ENCODE results near the gene LIPN.
"Not testable (repeated sequence)": the region's sequence is repeated elsewhere in the genome, so short reads cannot be mapped to it uniquely, and the experiment has no call there.

Gene LIPN

DNA sequence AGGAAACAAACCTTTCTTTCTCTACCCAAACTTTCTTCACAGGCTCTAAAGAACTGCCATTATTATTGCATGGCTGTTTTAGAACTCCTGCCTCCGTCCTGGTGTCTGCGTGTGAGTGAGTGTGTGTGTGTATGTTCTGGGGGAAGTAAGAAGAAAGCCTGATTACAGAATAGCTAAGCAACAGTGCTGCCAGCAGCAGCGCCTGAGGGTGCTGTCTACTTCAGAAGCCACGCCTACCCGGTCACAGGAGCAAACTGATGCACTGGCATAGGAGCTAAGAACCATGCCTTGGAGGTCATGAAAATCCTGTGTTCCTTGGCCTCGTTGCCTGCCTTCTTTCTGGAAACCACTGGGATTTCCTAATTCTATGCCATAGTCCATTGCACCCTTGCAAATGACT lies 28.5 kb upstream of the LIPN start:
- TF ChIP-seq, protein P1, sequence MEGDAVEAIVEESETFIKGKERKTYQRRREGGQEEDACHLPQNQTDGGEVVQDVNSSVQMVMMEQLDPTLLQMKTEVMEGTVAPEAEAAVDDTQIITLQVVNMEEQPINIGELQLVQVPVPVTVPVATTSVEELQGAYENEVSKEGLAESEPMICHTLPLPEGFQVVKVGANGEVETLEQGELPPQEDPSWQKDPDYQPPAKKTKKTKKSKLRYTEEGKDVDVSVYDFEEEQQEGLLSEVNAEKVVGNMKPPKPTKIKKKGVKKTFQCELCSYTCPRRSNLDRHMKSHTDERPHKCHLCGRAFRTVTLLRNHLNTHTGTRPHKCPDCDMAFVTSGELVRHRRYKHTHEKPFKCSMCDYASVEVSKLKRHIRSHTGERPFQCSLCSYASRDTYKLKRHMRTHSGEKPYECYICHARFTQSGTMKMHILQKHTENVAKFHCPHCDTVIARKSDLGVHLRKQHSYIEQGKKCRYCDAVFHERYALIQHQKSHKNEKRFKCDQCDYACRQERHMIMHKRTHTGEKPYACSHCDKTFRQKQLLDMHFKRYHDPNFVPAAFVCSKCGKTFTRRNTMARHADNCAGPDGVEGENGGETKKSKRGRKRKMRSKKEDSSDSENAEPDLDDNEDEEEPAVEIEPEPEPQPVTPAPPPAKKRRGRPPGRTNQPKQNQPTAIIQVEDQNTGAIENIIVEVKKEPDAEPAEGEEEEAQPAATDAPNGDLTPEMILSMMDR (conservative IDR thresholded peaks at IDR 0.05; ENCODE audit: low read depth, low read length), result no peak
- no peak overlapping the region for H3K4me3 ChIP-seq (ENCODE audit: low read depth, low read length)
- peak; percentile 18 for DNase-seq (ENCODE audit: low read depth)

DNA sequence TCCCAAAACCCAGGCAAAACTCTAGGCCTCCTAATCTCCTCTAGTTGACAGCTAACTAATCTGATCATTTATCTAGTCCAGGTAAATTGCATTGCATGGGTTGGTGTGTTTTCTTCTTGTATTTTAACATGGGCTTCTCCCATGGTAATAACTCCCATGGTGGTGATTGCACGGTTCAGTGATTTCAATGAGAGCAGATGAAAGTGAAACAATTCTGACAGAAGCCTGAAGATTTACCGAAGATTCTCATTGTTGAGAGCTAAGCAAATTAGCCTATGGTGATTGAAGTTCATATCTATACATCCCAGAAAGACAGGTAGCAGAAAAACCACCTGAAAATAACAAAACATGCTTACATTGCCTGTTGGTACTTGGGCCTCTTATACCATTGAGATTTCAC lies 26.6 kb upstream of the LIPN start:
- no peak overlapping the region for H3K4me3 ChIP-seq (ENCODE audit: low read depth, low read length)
- TF ChIP-seq, protein P1 (conservative IDR thresholded peaks at IDR 0.05; ENCODE audit: low read depth, low read length), result no peak
- no peak for DNase-seq (ENCODE audit: low read depth)

DNA sequence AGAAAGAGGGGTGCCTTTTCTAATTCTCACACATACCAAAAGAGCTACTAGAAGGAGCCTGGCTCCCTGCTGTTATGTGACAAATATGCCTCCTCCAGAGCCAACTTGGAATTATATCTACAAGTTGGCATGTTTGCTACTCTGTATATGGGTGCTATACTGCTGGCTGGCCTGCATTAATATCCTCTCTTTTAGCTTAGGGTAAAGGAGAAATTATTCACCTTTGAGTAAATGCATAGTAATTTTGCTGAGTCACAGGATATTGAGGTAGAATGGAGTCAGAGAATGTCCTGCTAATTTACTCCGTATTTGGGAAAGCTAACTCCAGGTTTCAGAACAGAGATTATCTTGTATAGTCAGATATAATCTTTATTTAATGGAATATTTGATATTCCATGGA lies 24.2 kb upstream of the LIPN start:
- TF ChIP-seq, protein P1 (conservative IDR thresholded peaks at IDR 0.05; ENCODE audit: low read depth, low read length), result no peak
- DNase-seq (ENCODE audit: low read depth), result peak; percentile 10
- no peak overlapping the region for H3K4me3 ChIP-seq (ENCODE audit: low read depth, low read length)

DNA sequence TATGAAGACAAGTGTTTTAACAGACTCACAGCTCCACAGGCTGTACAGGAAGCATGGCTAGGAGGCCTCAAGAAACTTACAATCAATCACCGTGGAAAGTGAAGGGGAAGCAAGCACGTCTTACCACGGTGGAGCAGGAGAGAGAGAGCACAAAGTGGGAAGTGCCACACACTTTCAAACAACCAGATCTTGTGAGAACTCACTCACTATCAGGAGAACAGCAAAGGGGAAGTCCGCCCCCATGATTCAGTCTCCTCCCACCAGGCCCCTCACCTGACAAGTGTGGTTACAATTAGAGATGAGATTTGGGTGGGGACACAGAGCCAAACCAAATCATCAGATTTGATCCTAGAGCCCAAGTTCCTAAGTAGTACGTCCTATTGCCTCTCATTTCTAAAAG lies 17.9 kb upstream of the LIPN start:
- not testable (repeated sequence) for H3K4me3 ChIP-seq (ENCODE audit: low read depth, low read length); DNase-seq (ENCODE audit: low read depth)

DNA sequence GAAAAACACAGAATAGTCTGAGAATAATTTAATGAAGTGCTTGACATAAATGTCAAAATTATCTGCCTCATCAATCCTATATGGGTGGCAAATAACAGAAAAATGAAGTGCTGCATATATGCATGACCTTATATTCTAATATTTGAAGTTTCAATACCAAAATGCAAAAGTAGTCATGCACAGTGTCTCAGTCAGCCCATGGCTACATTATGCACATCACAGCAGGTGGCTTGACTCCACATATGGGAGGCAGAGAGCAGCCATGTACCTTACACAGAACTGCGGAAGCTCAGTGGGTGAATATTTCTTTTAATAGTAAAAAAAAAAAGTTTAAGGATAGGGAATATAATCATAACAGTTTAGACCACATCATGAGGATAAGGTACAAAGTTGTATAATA lies 17.4 kb upstream of the LIPN start:
- H3K4me3 ChIP-seq (ENCODE audit: low read depth, low read length), result no peak overlapping the region
- TF ChIP-seq, protein P1 (conservative IDR thresholded peaks at IDR 0.05; ENCODE audit: low read depth, low read length), result no peak
- no peak for DNase-seq (ENCODE audit: low read depth)

DNA sequence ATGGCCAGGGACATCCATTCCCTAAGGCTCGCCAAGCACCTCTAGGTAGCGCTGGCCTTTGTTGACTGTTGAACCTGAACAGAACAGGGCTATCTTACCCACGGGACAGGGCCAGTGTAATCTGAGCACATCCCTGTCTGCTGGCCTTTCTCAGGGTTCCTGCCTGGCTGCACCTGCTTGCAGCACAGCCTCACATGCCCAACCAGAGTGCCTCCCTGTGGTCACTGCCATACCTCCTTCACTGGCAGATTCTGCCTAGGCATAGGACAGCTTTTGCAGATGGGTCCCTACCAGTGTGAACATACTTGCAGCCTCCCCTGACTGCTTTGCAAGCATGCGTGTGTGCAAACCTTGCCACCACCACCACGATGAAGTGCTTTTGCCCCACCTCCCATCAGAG lies 15.8 kb upstream of the LIPN start:
- no peak for DNase-seq (ENCODE audit: low read depth)
- no peak overlapping the region for H3K4me3 ChIP-seq (ENCODE audit: low read depth, low read length)
- TF ChIP-seq, protein P1 (conservative IDR thresholded peaks at IDR 0.05; ENCODE audit: low read depth, low read length), result no peak

DNA sequence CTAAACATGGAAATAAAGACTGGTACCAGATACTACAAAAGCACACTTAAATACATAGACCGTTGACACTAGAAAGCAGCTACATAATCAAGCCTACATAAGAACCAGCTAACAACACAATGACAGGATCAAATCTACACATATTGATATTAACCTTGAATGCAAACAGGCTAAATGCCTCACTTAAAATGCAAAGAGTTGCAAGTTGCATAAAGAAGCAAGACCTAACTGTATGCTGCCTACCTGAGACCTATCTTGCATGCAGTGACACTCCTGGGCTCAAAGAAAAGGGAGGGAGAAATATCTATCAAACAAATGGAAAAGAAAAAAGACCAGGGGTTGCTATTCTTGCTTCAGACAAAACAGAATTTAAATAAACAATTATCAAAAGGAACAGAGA lies 14.2 kb upstream of the LIPN start:
- TF ChIP-seq, protein P1 (conservative IDR thresholded peaks at IDR 0.05; ENCODE audit: low read depth, low read length), result no peak
- no peak overlapping the region for H3K4me3 ChIP-seq (ENCODE audit: low read depth, low read length)
- DNase-seq (ENCODE audit: low read depth), result no peak

DNA sequence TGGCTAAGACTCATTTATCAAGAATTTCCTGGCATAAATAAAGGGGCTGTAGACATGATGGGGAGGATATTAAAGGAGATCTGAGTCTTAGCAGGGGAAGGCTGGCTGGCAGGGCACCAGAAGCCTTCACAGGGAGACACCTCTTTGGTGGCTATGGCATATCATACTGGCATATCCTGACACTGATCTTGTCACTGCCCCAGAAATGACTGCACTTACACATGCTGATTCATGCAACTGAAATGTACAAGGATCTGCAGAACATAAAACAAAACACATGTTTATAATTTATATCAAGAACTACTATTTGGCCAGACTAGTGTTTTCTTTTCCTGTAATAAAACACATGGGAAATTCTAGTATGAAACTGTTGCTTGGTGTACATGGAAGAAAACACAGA lies 5.5 kb upstream of the LIPN start:
- TF ChIP-seq, protein P1 (conservative IDR thresholded peaks at IDR 0.05; ENCODE audit: low read depth, low read length), result no peak
- peak; percentile 13 for DNase-seq (ENCODE audit: low read depth)
- H3K4me3 ChIP-seq (ENCODE audit: low read depth, low read length), result no peak overlapping the region
